ENCODE measurements around the gene CCNE1. TPM values are rescaled to one million over a fixed set of nuclear protein-coding genes. Genes with fewer than 3 reads are reported as not detected.

CCNE1 gene
- total RNA-seq, 1 experiment from 2014 or later: 36.0 TPM

- peaks cover 4% of the 10 kb centered on the region; the same call in 1 of the 2 replicates for H3K9me3 Mint-ChIP-seq
- ChIA-PET CTCF (interaction anchor here (0.7 to 1.4 kb wide), 6 partner anchors 11 to 145 kb away, joined by 3 to 27 read pairs (median 4); no protein-coding TSS in a partner anchor), POLR2A (no interaction called here)
- no peaks in the 10 kb centered on the region; the same call in 1 of the 2 replicates for H3K36me3 Mint-ChIP-seq
- no peak for ATAC-seq
- no peaks in the 10 kb centered on the region for H3K27me3 Mint-ChIP-seq (ENCODE audit: low read depth)
- H3K4me3 Mint-ChIP-seq: no peak overlapping the region
- peaks cover 13% of the 10 kb centered on the region for H3K4me1 Mint-ChIP-seq
- DNase-seq (ENCODE audit: low spot score): no peak
- TF ChIP-seq RORB (CRISPR knock-in tag; IDR thresholded peaks at IDR 0.05) (no peak), ZNF317 (CRISPR knock-in tag; IDR thresholded peaks at IDR 0.05; ENCODE audit: borderline replicate concordance, low read depth) (no peak), ELF4 (CRISPR knock-in tag; IDR thresholded peaks at IDR 0.05; ENCODE audit: low read depth) (no peak), TEAD1 (CRISPR knock-in tag; IDR thresholded peaks at IDR 0.05) (no peak), HMGA2 (CRISPR knock-in tag; IDR thresholded peaks at IDR 0.05) (no peak), ZNF425 (CRISPR knock-in tag; conservative IDR thresholded peaks at IDR 0.05) (no peak), HMGXB4 (CRISPR knock-in tag; IDR thresholded peaks at IDR 0.05) (no peak)
- no peak overlapping the region for H3K27ac Mint-ChIP-seq
Measured at GRCh38 chr19:29861574-29861973, 49.8 kb downstream of the CCNE1 start.

- DNase-seq (ENCODE audit: low spot score) (no peak), ATAC-seq (no peak)
- no peak for TF ChIP-seq SMAD3 (CRISPR knock-in tag; IDR thresholded peaks at IDR 0.05; ENCODE audit: borderline replicate concordance)
- TF ChIP-seq ZNF219 (CRISPR knock-in tag; IDR thresholded peaks at IDR 0.05; ENCODE audit: borderline replicate concordance): no peak
- ChIA-PET CTCF (no interaction called here), POLR2A (no interaction called here)
- Mint-ChIP-seq H3K36me3 (peaks cover 5% of the 10 kb centered on the region; the same call in 1 of the 2 replicates), H3K4me3 (no peak overlapping the region), H3K4me1 (no peaks in the 10 kb centered on the region), H3K9me3 (peaks cover 16% of the 10 kb centered on the region), H3K27me3 (ENCODE audit: low read depth) (peaks cover under 1% of the 10 kb centered on the region; the same call in 1 of the 2 replicates), H3K27ac (no peak overlapping the region)
Measured at GRCh38 chr19:29866011-29866410, 54.2 kb downstream of the CCNE1 start.

- Mint-ChIP-seq H3K9me3 (peaks cover 16% of the 10 kb centered on the region), H3K4me1 (peaks cover 2% of the 10 kb centered on the region; the same call in 1 of the 2 replicates)
- ATAC-seq: no peak
Measured at GRCh38 chr19:29867984-29868383, 56.2 kb downstream of the CCNE1 start.

GRCh38 chr19:29871143-29871542, 59.4 kb downstream of the CCNE1 start:
- no peak overlapping the region for H3K4me3 Mint-ChIP-seq
- peaks cover 26% of the 10 kb centered on the region for H3K27me3 Mint-ChIP-seq (ENCODE audit: low read depth)
- no peak for DNase-seq (ENCODE audit: low spot score)
- CTCF ChIA-PET: interaction anchor here (1.0 to 7.8 kb wide), 8 partner anchors 8 to 111 kb away, joined by 4 to 141 read pairs (median 19); no protein-coding TSS in a partner anchor
- peaks cover 5% of the 10 kb centered on the region; the same call in 1 of the 2 replicates for H3K36me3 Mint-ChIP-seq
- H3K4me1 Mint-ChIP-seq: peaks cover 2% of the 10 kb centered on the region; the same call in 1 of the 2 replicates
- peaks cover 16% of the 10 kb centered on the region for H3K9me3 Mint-ChIP-seq
- H3K27ac Mint-ChIP-seq: no peak overlapping the region
- no peak for ATAC-seq
- POLR2A ChIA-PET: no interaction called here
- TF ChIP-seq GABPB1 (CRISPR knock-in tag; IDR thresholded peaks at IDR 0.05) (no peak), FOXK1 (CRISPR knock-in tag; IDR thresholded peaks at IDR 0.05) (no peak), ARID4B (CRISPR knock-in tag; IDR thresholded peaks at IDR 0.05; ENCODE audit: borderline replicate concordance) (no peak), JUN (CRISPR knock-in tag; IDR thresholded peaks at IDR 0.05) (no peak), OVOL2 (CRISPR knock-in tag; IDR thresholded peaks at IDR 0.05; ENCODE audit: borderline replicate concordance) (no peak), E2F4 (CRISPR knock-in tag; IDR thresholded peaks at IDR 0.05; ENCODE audit: borderline replicate concordance, low read depth) (no peak)

More at GRCh38 chr19:29867984-29868383, 56.2 kb downstream of the CCNE1 start:
- Mint-ChIP-seq H3K27me3 (ENCODE audit: low read depth) (peaks cover 18% of the 10 kb centered on the region), H3K27ac (no peak overlapping the region), H3K36me3 (peaks cover 5% of the 10 kb centered on the region; the same call in 1 of the 2 replicates), H3K4me3 (no peak overlapping the region)
- TF ChIP-seq TEAD4 (CRISPR knock-in tag; IDR thresholded peaks at IDR 0.05) (no peak), SP1 (CRISPR knock-in tag; conservative IDR thresholded peaks at IDR 0.05) (no peak)
- ChIA-PET CTCF (interaction anchor here (1.6 to 7.8 kb wide), 3 partner anchors 11 to 123 kb away, joined by 3 to 141 read pairs (median 5); no protein-coding TSS in a partner anchor), POLR2A (interaction anchor here (0.6 kb wide), 1 partner anchor 50 kb away, joined by 4 read pairs; no protein-coding TSS in a partner anchor)
- no peak for DNase-seq (ENCODE audit: low spot score)
